Uterus (tissue), 4 donors: Measurements from ENCODE around the gene ZW10. TPM values are rescaled to one million over a fixed set of nuclear protein-coding genes. Genes with fewer than 3 reads are reported as not detected.

Source experiments
- DNase-seq, 2 donors: peaks; one replicate each; pipeline ENCODE4 v3.0.0-alpha.2; 2019 to 2020
- H3K27ac ChIP-seq, 2 donors: fragments of 200-600 bp; sonication (generic); 1 replicate in 1 of 2; 2 replicates in 1 of 2; pipeline ENCODE4 v1.5.1; 2016 to 2018
- H3K27me3 ChIP-seq, 2 donors: fragments of 200-600 bp; sonication (generic); one replicate each; pipeline ENCODE4 v1.5.1; 2018 to 2019; ENCODE audit warnings: control low read depth in 1 of 2
- H3K36me3 ChIP-seq, 2 donors: fragments of 200-600 bp; sonication (generic); one replicate each; pipeline ENCODE4 v1.5.1; 2019; ENCODE audit warnings: control low read depth in 1 of 2
- H3K4me1 ChIP-seq, 2 donors: fragments of 200-600 bp; sonication (generic); one replicate each; pipeline ENCODE4 v1.5.1; 2018 to 2019; ENCODE audit warnings: control low read depth in 1 of 2
- H3K4me3 ChIP-seq, 2 donors: fragments of 200-600 bp; sonication (generic); 1 replicate in 1 of 2; 2 replicates in 1 of 2; pipeline ENCODE4 v1.5.1; 2018 to 2019; ENCODE audit warnings: mild to moderate bottlenecking in 1 of 2
- H3K9me3 ChIP-seq, 2 donors: fragments of 200-600 bp; sonication (generic); one replicate each; pipeline ENCODE4 v1.5.1; 2019; ENCODE audit warnings: control low read depth in 1 of 2
- CTCF ChIP-seq, 4 experiments: fragments of 200-600 bp in 2 of 4; fragments of 450-650 bp in 2 of 4; sonication (generic) in 2 of 4; IDR thresholded peaks; one replicate each; pipeline ENCODE4 v1.5.1; 2016 to 2019; ENCODE audit warnings: antibody characterized with exemption in 4 of 4, mild to moderate bottlenecking in 2 of 4, moderate library complexity in 1 of 4
- POLR2A ChIP-seq, 2 donors: fragments of 450-650 bp; IDR thresholded peaks; one replicate each; pipeline ENCODE4 v1.6.1; 2016; ENCODE audit warnings: antibody characterized with exemption in 2 of 2, mild to moderate bottlenecking in 1 of 2, moderate library complexity in 1 of 2
- intact Hi-C: fragments of 100-400 bp; cut with DNase I; formaldehyde crosslinking; loops from one replicate; pipeline ENCODE4 v1.15.1; 2023; ENCODE audit warnings: low total_unique reads
- small RNA-seq: library from RNA; depleted of rRNA; stranded (forward); fragments of <200 nt; gene quantifications from one replicate; pipeline ENCODE3, GENCODE V24; 2016
- total RNA-seq, 4 donors: library from RNA; depleted of rRNA in 3 of 4; stranded (reverse); fragments of >200 nt in 3 of 4; gene quantifications; one replicate each; pipeline versions ENCODE4 v1.1.0 to v1.2.4, GENCODE V29; 2014 to 2023
- donor health status: DM: yes; HTN: yes; CAD: no.

Gene ZW10
- total RNA-seq, 4 donors from 2014 or later: 5.6 to 122 (median 19.5) TPM

GRCh38 chr11:113684496-113684895 is 89.0 kb downstream of the ZW10 start:
- Histone ChIP-seq H3K27ac (no peak overlapping the region), H3K4me3 (no peak overlapping the region), H3K27me3 (no peaks in the 10 kb centered on the region), H3K4me1 (no peaks in the 10 kb centered on the region), H3K36me3 (no peaks in the 10 kb centered on the region), H3K9me3 (no peaks in the 10 kb centered on the region)
- DNase-seq: no peak
- TF ChIP-seq POLR2A (IDR thresholded peaks at IDR 0.05) (no peak), CTCF (IDR thresholded peaks at IDR 0.05) (no peak)
- intact Hi-C loops: no loop called here

- TF ChIP-seq CTCF (IDR thresholded peaks at IDR 0.05): no peak
- TF ChIP-seq POLR2A (IDR thresholded peaks at IDR 0.05): no peak
- Histone ChIP-seq H3K27me3 (no peaks in the 10 kb centered on the region), H3K4me3 (no peak overlapping the region), H3K9me3 (no peaks in the 10 kb centered on the region), H3K4me1 (no peaks in the 10 kb centered on the region), H3K36me3 (no peaks in the 10 kb centered on the region), H3K27ac (no peak overlapping the region)
- intact Hi-C loops: no loop called here
- DNase-seq: no peak
These were observed 89.9 kb downstream of the ZW10 start for GRCh38 chr11:113683481-113684046.

Small RNA genes within 50 kb of the gene (small RNA-seq; reads per million reads assigned to genes)
- gene LRRC37A13P (not detected), gene RPS29P19 (not detected)

Other genes with a start within 250 kb of the ZW10 start
- 1 to 10 TPM in 2 of 4 donors, under 1 TPM in 1, not detected in 1; 0.29 to 2.1 (median 1.9) TPM for gene TMPRSS5, start 67.4 kb downstream of the ZW10 start, total RNA-seq
- gene CLDN25, start 6.1 kb upstream of the ZW10 start, total RNA-seq: not detected
- gene USP28, start 101.9 kb upstream of the ZW10 start, total RNA-seq: 10 to 100 TPM in 3 of 4 donors, 1 to 10 TPM in 1; 5.3 to 43.3 (median 22.4) TPM
- gene HTR3B, start 131.1 kb upstream of the ZW10 start, total RNA-seq: not detected
- gene HTR3A, start 201.4 kb upstream of the ZW10 start, total RNA-seq: under 1 TPM in 2 of 4 donors, not detected in 2; 0.14 to 0.21 TPM